B cell (primary cell): ENCODE measurements around the gene IMPDH2. TPM values are rescaled to one million over a fixed set of nuclear protein-coding genes. Genes with fewer than 3 reads are reported as not detected.

Experiments
- ATAC-seq: fragments of 200-7000 bp; cut with Tn5 transposase; one replicate; pipeline ENCODE4 v1.10.0; 2021; ENCODE audit warnings: low read depth, mild to moderate bottlenecking, moderate number of reproducible peaks, moderate library complexity
- CTCF ChIA-PET: fragments of 350-600 bp; sonication (Branson Sonifier 250); formaldehyde crosslinking; loops from one replicate; lab custom pipeline; 2021; ENCODE audit warnings: antibody characterized with exemption, inconsistent platforms; lab: Charles Lee
- POLR2A ChIA-PET: fragments of 350-600 bp; sonication (Branson Sonifier 250); formaldehyde crosslinking; loops from one replicate; lab custom pipeline; 2021; ENCODE audit warnings: antibody characterized with exemption; lab: Charles Lee
- DNase-seq: peaks from one replicate; pipeline ENCODE4 v3.0.0; 2013
- H2AFZ ChIP-seq: 2 replicates; pipeline ENCODE4 v1.6.1; 2012; ENCODE audit warnings: mild to moderate bottlenecking, low read depth, low read length; ENCODE audit not compliant: insufficient read depth, poor library complexity, severe bottlenecking
- H3K27ac ChIP-seq, 2 donors: 1 replicate in 1 of 2; 2 replicates in 1 of 2; pipeline ENCODE4 v1.5.1; 2012 to 2013; ENCODE audit warnings: low read length in 2 of 2, mild to moderate bottlenecking in 2 of 2, moderate library complexity in 1 of 2
- H3K27me3 ChIP-seq, 4 experiments: fragments of 200-600 bp in 1 of 4; sonication (generic) in 1 of 4; replicated peaks in 1 of 4; 1 replicate in 2 of 4; 2 replicates in 2 of 4; pipeline versions ENCODE4 v1.6.1 to v1.7.0; 2013 to 2016; ENCODE audit warnings: low read length in 3 of 4, mild to moderate bottlenecking in 2 of 4, mixed read lengths in 1 of 4, moderate library complexity in 1 of 4; ENCODE audit not compliant: insufficient read depth in 4 of 4, control insufficient read depth in 3 of 4; ENCODE audit errors: control extremely low read depth in 1 of 4
- H3K36me3 ChIP-seq, 2 experiments: replicated peaks in 1 of 2; 1 replicate in 1 of 2; 2 replicates in 1 of 2; pipeline versions ENCODE4 v1.6.1 to v1.7.1; 2013; ENCODE audit warnings: low read length in 1 of 2; ENCODE audit not compliant: insufficient read depth in 2 of 2, control insufficient read depth in 1 of 2; ENCODE audit errors: control extremely low read depth in 1 of 2, extremely low read depth in 1 of 2
- H3K4me1 ChIP-seq, 2 donors: fragments of 200-600 bp in 1 of 2; sonication (generic) in 1 of 2; 1 replicate in 1 of 2; 2 replicates in 1 of 2; pipeline versions ENCODE4 v1.5.1 to v1.6.1; 2013 to 2017; ENCODE audit warnings: low read length in 2 of 2; ENCODE audit not compliant: control insufficient read depth in 2 of 2, insufficient read depth in 2 of 2
- H3K4me2 ChIP-seq: replicated peaks from 2 replicates; pipeline ENCODE3; 2012; ENCODE audit warnings: mild to moderate bottlenecking, low read depth, low read length; ENCODE audit not compliant: poor library complexity, severe bottlenecking
- H3K4me3 ChIP-seq, 5 experiments: fragments of 200-600 bp in 1 of 5; sonication (generic) in 1 of 5; 1 replicate in 3 of 5; 2 replicates in 2 of 5; pipeline versions ENCODE4 v1.5.1 to v1.7.0; 2011 to 2016; ENCODE audit warnings: low read length in 4 of 5, mild to moderate bottlenecking in 4 of 5, low read depth in 2 of 5, control low read depth in 1 of 5, moderate library complexity in 1 of 5; ENCODE audit not compliant: insufficient read depth in 1 of 5; ENCODE audit errors: control extremely low read depth in 1 of 5, extremely low read depth in 1 of 5
- H3K79me2 ChIP-seq: fragments of 200-600 bp; sonication (generic); one replicate; pipeline ENCODE4 v1.6.0; 2016; ENCODE audit warnings: low read length; ENCODE audit not compliant: control insufficient read depth, insufficient read depth
- H3K9ac ChIP-seq: fragments of 200-600 bp; sonication (generic); 2 replicates; pipeline ENCODE4 v1.6.1; 2017; ENCODE audit warnings: mild to moderate bottlenecking, low read length, moderate library complexity
- H3K9me3 ChIP-seq, 3 donors: one replicate each; pipeline versions ENCODE4 v1.6.1 to v1.7.1; 2013; ENCODE audit warnings: low read length in 2 of 3; ENCODE audit not compliant: control insufficient read depth in 2 of 3, insufficient read depth in 1 of 3; ENCODE audit errors: control extremely low read depth in 1 of 3
- H4K20me1 ChIP-seq: 2 replicates; pipeline ENCODE4 v1.6.0; 2012; ENCODE audit warnings: mild to moderate bottlenecking, low read length; ENCODE audit not compliant: insufficient read depth, control insufficient read depth, poor library complexity, severe bottlenecking
- H3K27ac Mint-ChIP-seq: one replicate; pipeline ENCODE4 v1.8.0; 2021; ENCODE audit warnings: mixed read lengths
- H3K27me3 Mint-ChIP-seq: one replicate; pipeline ENCODE4 v1.8.0; 2021; ENCODE audit warnings: mixed read lengths
- H3K4me1 Mint-ChIP-seq: one replicate; pipeline ENCODE4 v1.8.0; 2021; ENCODE audit warnings: mixed read lengths
- H3K4me3 Mint-ChIP-seq: one replicate; pipeline ENCODE4 v1.8.0; 2021; ENCODE audit warnings: mixed read lengths
- H3K9me3 Mint-ChIP-seq: one replicate; pipeline ENCODE4 v1.8.0; 2022; ENCODE audit warnings: mixed read lengths; ENCODE audit not compliant: insufficient read depth
- EZH2 ChIP-seq: IDR thresholded peaks from 2 replicates; pipeline ENCODE4 v1.6.1; 2012; ENCODE audit warnings: borderline replicate concordance, low read depth, mild to moderate bottlenecking, moderate library complexity, low read length; ENCODE audit not compliant: insufficient read depth, poor library complexity, severe bottlenecking
- WGBS: methylation state at CpG from one replicate; pipeline ENCODE4 v1.1.5; 2013; ENCODE audit warnings: missing lambda C conversion rate; ENCODE audit not compliant: insufficient coverage; 5-methylcytosine and 5-hydroxymethylcytosine counted together
- intact Hi-C: fragments of 100-400 bp; cut with micrococcal nuclease; formaldehyde crosslinking; loops from one replicate; pipeline ENCODE4 v1.10.0; 2022
- polyA plus RNA-seq: library from polyadenylated mRNA; depleted of rRNA; stranded (reverse); fragments of >200 nt; gene quantifications from 2 replicates; pipeline ENCODE4 v1.2.3, GENCODE V29; 2012
- total RNA-seq, 2 donors: library from RNA; stranded (reverse); fragments of 120-200 nt in 1 of 2; gene quantifications; 1 replicate in 1 of 2; 2 replicates in 1 of 2; pipeline versions ENCODE4 v1.2.3 to v1.2.4, GENCODE V29; 2013 to 2022
- TF ChIP-seq, protein P1 (sequence below): fragments of 200-600 bp; IDR thresholded peaks from one replicate; pipeline ENCODE4 v1.8.0; 2022; ENCODE audit warnings: antibody characterized with exemption, mild to moderate bottlenecking

The IMPDH2 gene
- total and polyA plus RNA-seq, 2 donors (not counting 1 experiment from before 2014, with no cell fraction given) = 171 to 193 TPM

- H3K27me3 Mint-ChIP-seq = no peaks in the 10 kb centered on the region
- no peaks in the 10 kb centered on the region for H4K20me1 ChIP-seq
- H3K4me1 ChIP-seq = peaks cover 18 to 21% of the 10 kb centered on the region in 2 donors
- H3K27ac Mint-ChIP-seq = peak overlapping the region; percentile 85
- peak overlapping the region; percentile 65 to 86 (median 74) for H3K4me3 ChIP-seq
- no peaks in the 10 kb centered on the region for H3K9me3 ChIP-seq
- H3K4me3 Mint-ChIP-seq = peak overlapping the region; percentile 92
- H3K4me2 ChIP-seq = peak overlapping the region; percentile 97
- ChIA-PET POLR2A (interaction anchor here (0.7 to 2.2 kb wide), 4 partner anchors 16 to 104 kb away, joined by 3 to 9 read pairs (median 5); partner anchors contain the start of genes NDUFAF3 and WDR6), CTCF (interaction anchor here (0.6 to 5.5 kb wide), 8 partner anchors 15 to 375 kb away, joined by 3 to 73 read pairs (median 6); partner anchors contain the start of genes IMPDH2, NDUFAF3 and WDR6)
- 3% methylated on average over 38 of the region's 40 CpGs for WGBS
- no peaks in the 10 kb centered on the region for H3K27me3 ChIP-seq
- no peaks in the 10 kb centered on the region for H3K9me3 Mint-ChIP-seq
- H3K9ac ChIP-seq = peak overlapping the region; percentile 91
- DNase-seq (peak; percentile 54), ATAC-seq (peak; percentile 18)
- peaks cover 28% of the 10 kb centered on the region for H3K4me1 Mint-ChIP-seq
- H3K36me3 ChIP-seq = peaks cover 0 to 6% of the 10 kb centered on the region in 2 experiments
- TF ChIP-seq, protein P1, sequence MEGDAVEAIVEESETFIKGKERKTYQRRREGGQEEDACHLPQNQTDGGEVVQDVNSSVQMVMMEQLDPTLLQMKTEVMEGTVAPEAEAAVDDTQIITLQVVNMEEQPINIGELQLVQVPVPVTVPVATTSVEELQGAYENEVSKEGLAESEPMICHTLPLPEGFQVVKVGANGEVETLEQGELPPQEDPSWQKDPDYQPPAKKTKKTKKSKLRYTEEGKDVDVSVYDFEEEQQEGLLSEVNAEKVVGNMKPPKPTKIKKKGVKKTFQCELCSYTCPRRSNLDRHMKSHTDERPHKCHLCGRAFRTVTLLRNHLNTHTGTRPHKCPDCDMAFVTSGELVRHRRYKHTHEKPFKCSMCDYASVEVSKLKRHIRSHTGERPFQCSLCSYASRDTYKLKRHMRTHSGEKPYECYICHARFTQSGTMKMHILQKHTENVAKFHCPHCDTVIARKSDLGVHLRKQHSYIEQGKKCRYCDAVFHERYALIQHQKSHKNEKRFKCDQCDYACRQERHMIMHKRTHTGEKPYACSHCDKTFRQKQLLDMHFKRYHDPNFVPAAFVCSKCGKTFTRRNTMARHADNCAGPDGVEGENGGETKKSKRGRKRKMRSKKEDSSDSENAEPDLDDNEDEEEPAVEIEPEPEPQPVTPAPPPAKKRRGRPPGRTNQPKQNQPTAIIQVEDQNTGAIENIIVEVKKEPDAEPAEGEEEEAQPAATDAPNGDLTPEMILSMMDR = no peak
- no peak for TF ChIP-seq EZH2
- H2AFZ ChIP-seq = peak overlapping the region; percentile 91
- H3K27ac ChIP-seq = peak overlapping the region in 1 of 2 donors; percentile 66
- peaks cover 11% of the 10 kb centered on the region for H3K79me2 ChIP-seq
- intact Hi-C loops = loop anchor here (1.0 kb wide), 2 partner anchors 16 to 103 kb away; partner anchors contain the start of genes QRICH1 and WDR6
Observed at GRCh38 chr3:48990636-48991469, 38.3 kb downstream of the IMPDH2 start.
